HEK293 (cell line): ENCODE results near the gene ODR4.

ENCODE experiments used
- BCL11B ChIP-seq: fragments of 450-650 bp; formaldehyde crosslinking; IDR thresholded peaks from 2 replicates; pipeline ENCODE4 v1.5.1; 2016; ENCODE audit warnings: low read depth, missing biosample characterization, missing genetic modification characterization
- GLI2 ChIP-seq: fragments of 450-650 bp; formaldehyde crosslinking; IDR thresholded peaks from 2 replicates; pipeline ENCODE4; 2017; ENCODE audit warnings: missing biosample characterization, missing genetic modification characterization, low read depth, borderline replicate concordance
- GLIS1 ChIP-seq: fragments of 450-650 bp; formaldehyde crosslinking; IDR thresholded peaks from 2 replicates; pipeline ENCODE4 v1.5.1; 2016; ENCODE audit warnings: missing biosample characterization, missing genetic modification characterization
- HOXA7 ChIP-seq: sonication (generic); formaldehyde crosslinking; IDR thresholded peaks from 2 replicates; pipeline ENCODE4 v1.8.1; 2022; ENCODE audit warnings: missing genetic modification reagents, borderline replicate concordance
- KLF1 ChIP-seq: fragments of 450-650 bp; formaldehyde crosslinking; IDR thresholded peaks from 2 replicates; pipeline ENCODE4 v1.5.1; 2016; ENCODE audit warnings: missing biosample characterization, missing genetic modification characterization
- KLF7 ChIP-seq: fragments of 450-650 bp; formaldehyde crosslinking; IDR thresholded peaks from 2 replicates; pipeline ENCODE4 v1.5.1; 2016; ENCODE audit warnings: missing biosample characterization, missing genetic modification characterization, borderline replicate concordance
- MEIS1 ChIP-seq: sonication (generic); formaldehyde crosslinking; IDR thresholded peaks from 2 replicates; pipeline ENCODE4 v1.8.1; 2022; ENCODE audit warnings: missing genetic modification reagents, mild to moderate bottlenecking, borderline replicate concordance
- OSR2 ChIP-seq: fragments of 450-650 bp; formaldehyde crosslinking; IDR thresholded peaks from 2 replicates; pipeline ENCODE4 v1.5.1; 2016; ENCODE audit warnings: missing biosample characterization, missing genetic modification characterization
- WT1 ChIP-seq: fragments of 450-650 bp; formaldehyde crosslinking; IDR thresholded peaks from 2 replicates; pipeline ENCODE4 v1.5.1; 2016; ENCODE audit warnings: missing biosample characterization, missing genetic modification characterization
- YY1 ChIP-seq: fragments of 450-650 bp; formaldehyde crosslinking; IDR thresholded peaks from 2 replicates; pipeline ENCODE4 v1.5.1; 2018; ENCODE audit warnings: missing biosample characterization, missing genetic modification characterization
- YY2 ChIP-seq: fragments of 450-650 bp; formaldehyde crosslinking; IDR thresholded peaks from 2 replicates; pipeline ENCODE4 v1.5.1; 2016; ENCODE audit warnings: missing biosample characterization, missing genetic modification characterization
- ZBTB20 ChIP-seq: fragments of 450-650 bp; formaldehyde crosslinking; IDR thresholded peaks from 2 replicates; pipeline ENCODE4 v1.5.1; 2016; ENCODE audit warnings: missing biosample characterization, missing genetic modification characterization
- ZFP37 ChIP-seq: fragments of 450-650 bp; formaldehyde crosslinking; IDR thresholded peaks from 2 replicates; pipeline ENCODE4 v1.5.1; 2016; ENCODE audit warnings: missing biosample characterization, missing genetic modification characterization
- ZNF10 ChIP-seq: fragments of 450-650 bp; formaldehyde crosslinking; IDR thresholded peaks from 2 replicates; pipeline ENCODE4 v1.5.1; 2017; ENCODE audit warnings: missing biosample characterization, missing genetic modification characterization
- ZNF146 ChIP-seq: fragments of 450-650 bp; formaldehyde crosslinking; IDR thresholded peaks from 2 replicates; pipeline ENCODE4 v1.5.1; 2016; ENCODE audit warnings: missing biosample characterization, missing genetic modification characterization
- ZNF169 ChIP-seq: fragments of 450-650 bp; formaldehyde crosslinking; IDR thresholded peaks from 2 replicates; pipeline ENCODE4 v1.5.1; 2016; ENCODE audit warnings: missing biosample characterization, missing genetic modification characterization
- ZNF2 ChIP-seq: fragments of 450-650 bp; formaldehyde crosslinking; IDR thresholded peaks from 2 replicates; pipeline ENCODE4 v1.5.1; 2016; ENCODE audit warnings: missing biosample characterization, missing genetic modification characterization
- ZNF221 ChIP-seq: fragments of 450-650 bp; formaldehyde crosslinking; IDR thresholded peaks from 2 replicates; pipeline ENCODE4 v1.5.1; 2017; ENCODE audit warnings: missing biosample characterization, missing genetic modification characterization, borderline replicate concordance
- ZNF266 ChIP-seq: fragments of 450-650 bp; formaldehyde crosslinking; IDR thresholded peaks from 2 replicates; pipeline ENCODE4 v1.5.1; 2016; ENCODE audit warnings: missing biosample characterization, missing genetic modification characterization, low read depth
- ZNF292 ChIP-seq: fragments of 450-650 bp; formaldehyde crosslinking; IDR thresholded peaks from 2 replicates; pipeline ENCODE4 v1.5.1; 2016; ENCODE audit warnings: low read depth, missing biosample characterization, missing genetic modification characterization, borderline replicate concordance
- ZNF302 ChIP-seq: fragments of 450-650 bp; formaldehyde crosslinking; IDR thresholded peaks from 2 replicates; pipeline ENCODE4 v1.5.1; 2016; ENCODE audit warnings: missing biosample characterization, missing genetic modification characterization, low read depth
- ZNF350 ChIP-seq: fragments of 450-650 bp; formaldehyde crosslinking; IDR thresholded peaks from 2 replicates; pipeline ENCODE4 v1.5.0; 2017; ENCODE audit warnings: missing biosample characterization, mild to moderate bottlenecking, missing genetic modification characterization
- ZNF354C ChIP-seq: fragments of 450-650 bp; formaldehyde crosslinking; IDR thresholded peaks from 2 replicates; pipeline ENCODE4 v1.5.1; 2016; ENCODE audit warnings: missing biosample characterization, missing genetic modification characterization, low read depth, borderline replicate concordance
- ZNF530 ChIP-seq: fragments of 450-650 bp; formaldehyde crosslinking; IDR thresholded peaks from 2 replicates; pipeline ENCODE4 v1.5.1; 2016; ENCODE audit warnings: low read depth, missing biosample characterization, missing genetic modification characterization
- ZNF596 ChIP-seq: fragments of 450-650 bp; IDR thresholded peaks from 2 replicates; pipeline ENCODE4 v1.5.0; 2018; ENCODE audit warnings: missing biosample characterization, mild to moderate bottlenecking, missing genetic modification characterization, moderate library complexity
- ZNF670 ChIP-seq: fragments of 450-650 bp; formaldehyde crosslinking; IDR thresholded peaks from 2 replicates; pipeline ENCODE4 v1.5.1; 2016; ENCODE audit warnings: missing biosample characterization, missing genetic modification characterization, low read depth
- ZNF677 ChIP-seq: fragments of 450-650 bp; IDR thresholded peaks from 2 replicates; pipeline ENCODE4 v1.5.0; 2018; ENCODE audit warnings: missing biosample characterization, mild to moderate bottlenecking, missing genetic modification characterization, moderate library complexity
- ZNF701 ChIP-seq: fragments of 450-650 bp; formaldehyde crosslinking; IDR thresholded peaks from 2 replicates; pipeline ENCODE4 v1.5.1; 2016; ENCODE audit warnings: missing biosample characterization, missing genetic modification characterization
- ZNF776 ChIP-seq: fragments of 450-650 bp; formaldehyde crosslinking; IDR thresholded peaks from 2 replicates; pipeline ENCODE4 v1.5.0; 2017; ENCODE audit warnings: missing biosample characterization, missing genetic modification characterization, borderline replicate concordance
- ZNF792 ChIP-seq: fragments of 450-650 bp; formaldehyde crosslinking; IDR thresholded peaks from 2 replicates; pipeline ENCODE4 v1.5.1; 2016; ENCODE audit warnings: missing biosample characterization, missing genetic modification characterization
- ZNF837 ChIP-seq: fragments of 450-650 bp; formaldehyde crosslinking; IDR thresholded peaks from 2 replicates; pipeline ENCODE4 v1.5.1; 2016; ENCODE audit warnings: missing biosample characterization, missing genetic modification characterization
- TF ChIP-seq, protein P1 (sequence below): fragments of 450-650 bp; formaldehyde crosslinking; IDR thresholded peaks from 2 replicates; pipeline ENCODE4 v1.5.1; 2016; ENCODE audit warnings: missing biosample characterization, missing genetic modification characterization
- TF ChIP-seq, protein P2 (sequence below): fragments of 450-650 bp; formaldehyde crosslinking; IDR thresholded peaks from 2 replicates; pipeline ENCODE4 v1.5.1; 2016; ENCODE audit warnings: missing biosample characterization, missing genetic modification characterization
- TF ChIP-seq, protein P3 (sequence below): fragments of 450-650 bp; formaldehyde crosslinking; IDR thresholded peaks from 2 replicates; pipeline ENCODE4 v1.5.1; 2016; ENCODE audit warnings: missing biosample characterization, missing genetic modification characterization
- TF ChIP-seq, protein P4 (sequence below): fragments of 450-650 bp; IDR thresholded peaks from 2 replicates; pipeline ENCODE4 v1.5.1; 2018; ENCODE audit warnings: missing biosample characterization, missing genetic modification characterization

Gene ODR4

DNA sequence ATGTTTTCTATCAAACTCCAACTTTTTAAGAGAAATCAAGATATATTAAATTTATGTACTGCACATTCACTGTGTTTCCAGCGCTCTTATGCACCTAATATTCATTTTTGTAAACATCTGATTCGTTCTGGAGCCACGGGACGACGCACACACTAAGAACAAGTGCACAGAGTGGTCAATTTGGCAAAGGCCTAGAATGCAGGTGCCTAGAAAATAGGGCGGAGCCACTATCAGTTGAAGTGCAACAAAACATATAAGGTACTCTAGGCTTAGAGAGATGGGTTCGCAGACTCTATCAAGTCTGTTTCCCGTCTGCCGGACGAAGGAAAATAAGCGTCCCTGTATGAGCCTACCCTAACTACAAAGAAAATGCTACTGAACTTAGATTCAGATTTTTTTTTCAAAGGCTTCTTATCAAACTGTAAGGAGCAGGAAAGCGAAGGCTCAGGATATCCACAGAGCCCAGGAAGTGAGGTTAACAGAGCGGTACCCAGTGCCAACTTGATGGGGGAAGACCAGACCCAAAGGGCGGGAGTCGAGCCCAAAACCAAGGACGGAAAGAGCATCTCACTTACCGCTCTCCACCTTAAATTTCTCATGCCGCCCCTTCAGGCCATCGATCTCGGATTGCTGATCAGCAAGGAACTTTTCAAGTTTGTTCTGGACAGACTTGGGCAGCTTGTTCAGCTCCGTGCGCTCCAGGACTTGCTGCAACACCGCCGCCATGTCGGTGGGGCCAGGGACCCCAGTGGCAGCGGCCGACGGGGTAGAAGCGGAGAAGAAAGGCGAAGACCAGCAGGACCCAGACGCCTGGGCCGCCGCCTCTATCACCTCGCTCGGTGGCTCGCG lies 1.1 kb upstream of the ODR4 start (continued):
- TF ChIP-seq, protein P1, sequence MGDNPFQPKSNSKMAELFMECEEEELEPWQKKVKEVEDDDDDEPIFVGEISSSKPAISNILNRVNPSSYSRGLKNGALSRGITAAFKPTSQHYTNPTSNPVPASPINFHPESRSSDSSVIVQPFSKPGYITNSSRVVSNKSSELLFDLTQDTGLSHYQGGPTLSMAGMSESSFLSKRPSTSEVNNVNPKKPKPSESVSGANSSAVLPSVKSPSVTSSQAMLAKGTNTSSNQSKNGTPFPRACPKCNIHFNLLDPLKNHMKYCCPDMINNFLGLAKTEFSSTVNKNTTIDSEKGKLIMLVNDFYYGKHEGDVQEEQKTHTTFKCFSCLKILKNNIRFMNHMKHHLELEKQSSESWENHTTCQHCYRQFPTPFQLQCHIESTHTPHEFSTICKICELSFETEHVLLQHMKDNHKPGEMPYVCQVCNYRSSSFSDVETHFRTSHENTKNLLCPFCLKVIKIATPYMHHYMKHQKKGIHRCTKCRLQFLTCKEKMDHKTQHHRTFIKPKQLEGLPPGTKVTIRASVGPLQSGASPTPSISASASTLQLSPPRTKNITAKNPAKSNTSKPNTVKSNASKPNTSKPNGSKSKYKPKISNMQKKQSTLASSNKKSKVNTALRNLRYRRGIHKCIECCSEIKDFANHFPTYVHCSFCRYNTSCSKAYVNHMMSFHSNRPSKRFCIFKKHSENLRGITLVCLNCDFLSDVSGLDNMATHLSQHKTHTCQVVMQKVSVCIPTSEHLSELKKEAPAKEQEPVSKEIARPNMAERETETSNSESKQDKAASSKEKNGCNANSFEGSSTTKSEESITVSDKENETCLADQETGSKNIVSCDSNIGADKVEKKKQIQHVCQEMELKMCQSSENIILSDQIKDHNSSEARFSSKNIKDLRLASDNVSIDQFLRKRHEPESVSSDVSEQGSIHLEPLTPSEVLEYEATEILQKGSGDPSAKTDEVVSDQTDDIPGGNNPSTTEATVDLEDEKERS = no peak
- TF ChIP-seq ZNF266 (tag by site-specific recombination) = no peak
- TF ChIP-seq ZBTB20 (tag by site-specific recombination) = no peak
- TF ChIP-seq ZNF169 (tag by site-specific recombination) = no peak
- TF ChIP-seq MEIS1 (CRISPR knock-in tag) = no peak
- TF ChIP-seq YY1 (tag by site-specific recombination) = peak; percentile 16; the same call in 1 of the 2 replicates
- no peak for TF ChIP-seq GLI2 (tag by site-specific recombination)
- peak; percentile 86 for TF ChIP-seq ZNF10 (tag by site-specific recombination)
- TF ChIP-seq ZNF2 = no peak; the same call in 1 of the 2 replicates
- no peak for TF ChIP-seq ZNF530 (tag by site-specific recombination)
- TF ChIP-seq, protein P2, sequence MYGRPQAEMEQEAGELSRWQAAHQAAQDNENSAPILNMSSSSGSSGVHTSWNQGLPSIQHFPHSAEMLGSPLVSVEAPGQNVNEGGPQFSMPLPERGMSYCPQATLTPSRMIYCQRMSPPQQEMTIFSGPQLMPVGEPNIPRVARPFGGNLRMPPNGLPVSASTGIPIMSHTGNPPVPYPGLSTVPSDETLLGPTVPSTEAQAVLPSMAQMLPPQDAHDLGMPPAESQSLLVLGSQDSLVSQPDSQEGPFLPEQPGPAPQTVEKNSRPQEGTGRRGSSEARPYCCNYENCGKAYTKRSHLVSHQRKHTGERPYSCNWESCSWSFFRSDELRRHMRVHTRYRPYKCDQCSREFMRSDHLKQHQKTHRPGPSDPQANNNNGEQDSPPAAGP (tag by site-specific recombination) = no peak
- no peak for TF ChIP-seq KLF1 (tag by site-specific recombination)
- no peak for TF ChIP-seq ZNF350
- no peak for TF ChIP-seq ZNF670
- TF ChIP-seq ZNF677 = no peak
- TF ChIP-seq HOXA7 (CRISPR knock-in tag) = no peak
- no peak for TF ChIP-seq ZFP37 (tag by site-specific recombination)
- no peak for TF ChIP-seq OSR2
- no peak for TF ChIP-seq WT1 (tag by site-specific recombination)
- no peak for TF ChIP-seq GLIS1
- TF ChIP-seq KLF7 (tag by site-specific recombination) = no peak
- TF ChIP-seq, protein P3, sequence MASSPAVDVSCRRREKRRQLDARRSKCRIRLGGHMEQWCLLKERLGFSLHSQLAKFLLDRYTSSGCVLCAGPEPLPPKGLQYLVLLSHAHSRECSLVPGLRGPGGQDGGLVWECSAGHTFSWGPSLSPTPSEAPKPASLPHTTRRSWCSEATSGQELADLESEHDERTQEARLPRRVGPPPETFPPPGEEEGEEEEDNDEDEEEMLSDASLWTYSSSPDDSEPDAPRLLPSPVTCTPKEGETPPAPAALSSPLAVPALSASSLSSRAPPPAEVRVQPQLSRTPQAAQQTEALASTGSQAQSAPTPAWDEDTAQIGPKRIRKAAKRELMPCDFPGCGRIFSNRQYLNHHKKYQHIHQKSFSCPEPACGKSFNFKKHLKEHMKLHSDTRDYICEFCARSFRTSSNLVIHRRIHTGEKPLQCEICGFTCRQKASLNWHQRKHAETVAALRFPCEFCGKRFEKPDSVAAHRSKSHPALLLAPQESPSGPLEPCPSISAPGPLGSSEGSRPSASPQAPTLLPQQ = peak; percentile 72
- TF ChIP-seq ZNF701 (tag by site-specific recombination) = no peak
- TF ChIP-seq, protein P4, sequence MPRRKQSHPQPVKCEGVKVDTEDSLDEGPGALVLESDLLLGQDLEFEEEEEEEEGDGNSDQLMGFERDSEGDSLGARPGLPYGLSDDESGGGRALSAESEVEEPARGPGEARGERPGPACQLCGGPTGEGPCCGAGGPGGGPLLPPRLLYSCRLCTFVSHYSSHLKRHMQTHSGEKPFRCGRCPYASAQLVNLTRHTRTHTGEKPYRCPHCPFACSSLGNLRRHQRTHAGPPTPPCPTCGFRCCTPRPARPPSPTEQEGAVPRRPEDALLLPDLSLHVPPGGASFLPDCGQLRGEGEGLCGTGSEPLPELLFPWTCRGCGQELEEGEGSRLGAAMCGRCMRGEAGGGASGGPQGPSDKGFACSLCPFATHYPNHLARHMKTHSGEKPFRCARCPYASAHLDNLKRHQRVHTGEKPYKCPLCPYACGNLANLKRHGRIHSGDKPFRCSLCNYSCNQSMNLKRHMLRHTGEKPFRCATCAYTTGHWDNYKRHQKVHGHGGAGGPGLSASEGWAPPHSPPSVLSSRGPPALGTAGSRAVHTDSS (tag by site-specific recombination) = no peak
- TF ChIP-seq ZNF292 = no peak
- no peak for TF ChIP-seq ZNF837 (tag by site-specific recombination)
- no peak for TF ChIP-seq ZNF221 (tag by site-specific recombination)
- TF ChIP-seq ZNF354C (tag by site-specific recombination) = no peak
- no peak for TF ChIP-seq ZNF596 (tag by site-specific recombination)
- TF ChIP-seq ZNF146 = no peak
- TF ChIP-seq ZNF776 (tag by site-specific recombination) = no peak
- no peak for TF ChIP-seq ZNF302 (tag by site-specific recombination)
- TF ChIP-seq BCL11B (tag by site-specific recombination) = no peak
- no peak for TF ChIP-seq ZNF792 (tag by site-specific recombination)
- TF ChIP-seq YY2 (tag by site-specific recombination) = peak; percentile 24; the same call in 1 of the 2 replicates
